SK-N-SH treated with all-trans-retinoic acid at 6 μM for 48 hours (cell line): Measurements from ENCODE around the gene FMO5.

ENCODE experiments used
- BACH2 ChIP-seq: fragments of 250-450 bp; sonication (Bioruptor Pico); IDR thresholded peaks from 2 replicates; pipeline ENCODE4 v1.9.0; 2021; ENCODE audit warnings: mild to moderate bottlenecking, borderline replicate concordance
- CREB5 ChIP-seq: fragments of 250-450 bp; sonication (Bioruptor Pico); IDR thresholded peaks from 2 replicates; pipeline ENCODE4 v1.5.1; 2020; ENCODE audit warnings: low read depth, mild to moderate bottlenecking, moderate library complexity
- CSDC2 ChIP-seq: fragments of 250-450 bp; sonication (Bioruptor Pico); IDR thresholded peaks from 2 replicates; pipeline ENCODE4 v1.5.0; 2020; ENCODE audit warnings: mild to moderate bottlenecking, moderate library complexity
- GLIS3 ChIP-seq: fragments of 250-450 bp; sonication (Bioruptor Pico); IDR thresholded peaks from 2 replicates; pipeline ENCODE4 v1.5.0; 2020; ENCODE audit warnings: mild to moderate bottlenecking, moderate library complexity
- PPARA ChIP-seq: fragments of 250-450 bp; sonication (Bioruptor Pico); IDR thresholded peaks from 2 replicates; pipeline ENCODE4 v1.5.0; 2020; ENCODE audit warnings: mild to moderate bottlenecking, borderline replicate concordance
- RARB ChIP-seq: fragments of 250-450 bp; sonication (Bioruptor Pico); IDR thresholded peaks from 2 replicates; pipeline ENCODE4 v1.8.0; 2021; ENCODE audit warnings: mild to moderate bottlenecking, moderate library complexity
- SNAI2 ChIP-seq: fragments of 250-450 bp; sonication (Bioruptor Pico); IDR thresholded peaks from 2 replicates; pipeline ENCODE4 v1.5.0; 2020; ENCODE audit warnings: mild to moderate bottlenecking, moderate library complexity
- TOX ChIP-seq: fragments of 250-450 bp; sonication (Bioruptor Pico); IDR thresholded peaks from 2 replicates; pipeline ENCODE4 v1.8.0; 2021; ENCODE audit warnings: mild to moderate bottlenecking, moderate library complexity, borderline replicate concordance
- TSHZ2 ChIP-seq: fragments of 250-450 bp; sonication (Bioruptor Pico); IDR thresholded peaks from 2 replicates; pipeline ENCODE4 v1.5.0; 2020; ENCODE audit warnings: mild to moderate bottlenecking, moderate library complexity
- ZFP3 ChIP-seq: fragments of 250-450 bp; sonication (Bioruptor Pico); IDR thresholded peaks from 2 replicates; pipeline ENCODE4 v1.5.0; 2020; ENCODE audit warnings: mild to moderate bottlenecking, moderate library complexity
- ZFP30 ChIP-seq: fragments of 450-650 bp; formaldehyde crosslinking; IDR thresholded peaks from 2 replicates; pipeline ENCODE4 v1.5.0; 2022; ENCODE audit warnings: mild to moderate bottlenecking, moderate library complexity
- ZNF70 ChIP-seq: fragments of 450-650 bp; formaldehyde crosslinking; IDR thresholded peaks from 2 replicates; pipeline ENCODE4 v1.5.0; 2020; ENCODE audit warnings: mild to moderate bottlenecking, moderate library complexity
- TF ChIP-seq, protein P1 (sequence below): fragments of 250-450 bp; sonication (Bioruptor Pico); IDR thresholded peaks from 2 replicates; pipeline ENCODE4 v1.8.0; 2020; ENCODE audit warnings: mild to moderate bottlenecking, moderate library complexity, borderline replicate concordance
- TF ChIP-seq, protein P2 (sequence below): fragments of 250-450 bp; sonication (Bioruptor Pico); IDR thresholded peaks from 2 replicates; pipeline ENCODE4 v1.5.1; 2021; ENCODE audit warnings: mild to moderate bottlenecking, moderate library complexity

DNA sequence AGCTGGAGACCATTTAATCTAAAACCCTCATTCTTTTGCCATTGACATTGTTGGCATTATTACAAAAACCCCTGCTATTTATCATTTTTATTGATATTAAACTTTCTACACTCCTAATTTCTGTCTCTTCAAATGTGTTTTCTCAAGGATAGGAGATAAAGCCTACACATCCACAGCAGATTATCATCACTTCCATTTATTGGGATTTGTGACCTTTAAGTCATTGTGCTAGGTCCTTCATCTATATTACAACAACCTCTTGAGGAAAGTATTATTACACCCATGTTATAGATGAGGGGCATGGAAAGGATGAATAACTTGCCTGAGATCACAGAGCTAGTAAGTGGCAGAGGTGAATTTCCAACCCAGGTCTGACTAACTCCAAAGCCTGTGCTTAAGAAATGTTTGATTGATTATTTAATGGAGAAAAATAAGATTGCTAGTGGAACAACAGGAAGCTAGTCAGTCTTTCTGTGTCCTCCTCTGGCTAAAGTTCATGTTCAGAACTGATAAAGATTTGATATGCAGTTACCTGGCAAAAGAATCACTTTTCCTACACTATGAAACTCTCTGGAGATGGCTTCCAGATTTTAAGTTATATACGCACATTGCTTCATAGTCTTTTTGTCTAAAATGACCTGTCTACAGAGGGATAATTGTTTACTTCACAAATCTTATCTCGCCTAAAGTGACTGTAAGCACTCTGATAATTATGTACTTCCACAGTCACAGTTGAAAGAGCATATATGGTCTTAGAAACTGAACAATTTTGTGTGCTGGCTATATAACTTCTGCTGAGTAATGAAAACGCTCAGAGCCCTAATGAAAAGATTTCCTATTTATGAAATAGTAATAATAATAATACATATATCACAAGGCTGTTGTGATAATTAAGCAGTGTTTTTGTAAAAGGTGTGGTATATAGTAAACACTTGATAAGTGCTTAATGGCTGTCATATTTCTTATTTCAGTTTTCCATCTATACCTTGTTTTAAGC, 15.0 kb downstream of the FMO5 start:
- TF ChIP-seq TSHZ2 (CRISPR knock-in tag): no peak
- TF ChIP-seq, protein P1, sequence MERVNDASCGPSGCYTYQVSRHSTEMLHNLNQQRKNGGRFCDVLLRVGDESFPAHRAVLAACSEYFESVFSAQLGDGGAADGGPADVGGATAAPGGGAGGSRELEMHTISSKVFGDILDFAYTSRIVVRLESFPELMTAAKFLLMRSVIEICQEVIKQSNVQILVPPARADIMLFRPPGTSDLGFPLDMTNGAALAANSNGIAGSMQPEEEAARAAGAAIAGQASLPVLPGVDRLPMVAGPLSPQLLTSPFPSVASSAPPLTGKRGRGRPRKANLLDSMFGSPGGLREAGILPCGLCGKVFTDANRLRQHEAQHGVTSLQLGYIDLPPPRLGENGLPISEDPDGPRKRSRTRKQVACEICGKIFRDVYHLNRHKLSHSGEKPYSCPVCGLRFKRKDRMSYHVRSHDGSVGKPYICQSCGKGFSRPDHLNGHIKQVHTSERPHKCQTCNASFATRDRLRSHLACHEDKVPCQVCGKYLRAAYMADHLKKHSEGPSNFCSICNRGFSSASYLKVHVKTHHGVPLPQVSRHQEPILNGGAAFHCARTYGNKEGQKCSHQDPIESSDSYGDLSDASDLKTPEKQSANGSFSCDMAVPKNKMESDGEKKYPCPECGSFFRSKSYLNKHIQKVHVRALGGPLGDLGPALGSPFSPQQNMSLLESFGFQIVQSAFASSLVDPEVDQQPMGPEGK (CRISPR knock-in tag): no peak
- no peak for TF ChIP-seq RARB (CRISPR knock-in tag)
- TF ChIP-seq CREB5: no peak
- no peak for TF ChIP-seq SNAI2 (CRISPR knock-in tag)
- no peak for TF ChIP-seq GLIS3 (CRISPR knock-in tag)
- TF ChIP-seq CSDC2 (CRISPR knock-in tag): no peak
- no peak for TF ChIP-seq ZNF70
- TF ChIP-seq PPARA: no peak
- TF ChIP-seq ZFP3 (CRISPR knock-in tag): no peak
- TF ChIP-seq TOX (CRISPR knock-in tag): no peak
- no peak for TF ChIP-seq ZFP30
- TF ChIP-seq BACH2 (CRISPR knock-in tag): no peak
- TF ChIP-seq, protein P2, sequence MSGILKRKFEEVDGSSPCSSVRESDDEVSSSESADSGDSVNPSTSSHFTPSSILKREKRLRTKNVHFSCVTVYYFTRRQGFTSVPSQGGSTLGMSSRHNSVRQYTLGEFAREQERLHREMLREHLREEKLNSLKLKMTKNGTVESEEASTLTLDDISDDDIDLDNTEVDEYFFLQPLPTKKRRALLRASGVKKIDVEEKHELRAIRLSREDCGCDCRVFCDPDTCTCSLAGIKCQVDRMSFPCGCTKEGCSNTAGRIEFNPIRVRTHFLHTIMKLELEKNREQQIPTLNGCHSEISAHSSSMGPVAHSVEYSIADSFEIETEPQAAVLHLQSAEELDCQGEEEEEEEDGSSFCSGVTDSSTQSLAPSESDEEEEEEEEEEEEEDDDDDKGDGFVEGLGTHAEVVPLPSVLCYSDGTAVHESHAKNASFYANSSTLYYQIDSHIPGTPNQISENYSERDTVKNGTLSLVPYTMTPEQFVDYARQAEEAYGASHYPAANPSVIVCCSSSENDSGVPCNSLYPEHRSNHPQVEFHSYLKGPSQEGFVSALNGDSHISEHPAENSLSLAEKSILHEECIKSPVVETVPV (CRISPR knock-in tag): no peak
